Measurements from ENCODE around the gene TSC1. TPM values are rescaled to one million over a fixed set of nuclear protein-coding genes. Genes with fewer than 3 reads are reported as not detected.

Gene TSC1
- total and polyA plus RNA-seq, 2 donors (not counting 3 experiments of a cell fraction or from before 2014, with no cell fraction given): 43.9 to 51.2 TPM

DNA sequence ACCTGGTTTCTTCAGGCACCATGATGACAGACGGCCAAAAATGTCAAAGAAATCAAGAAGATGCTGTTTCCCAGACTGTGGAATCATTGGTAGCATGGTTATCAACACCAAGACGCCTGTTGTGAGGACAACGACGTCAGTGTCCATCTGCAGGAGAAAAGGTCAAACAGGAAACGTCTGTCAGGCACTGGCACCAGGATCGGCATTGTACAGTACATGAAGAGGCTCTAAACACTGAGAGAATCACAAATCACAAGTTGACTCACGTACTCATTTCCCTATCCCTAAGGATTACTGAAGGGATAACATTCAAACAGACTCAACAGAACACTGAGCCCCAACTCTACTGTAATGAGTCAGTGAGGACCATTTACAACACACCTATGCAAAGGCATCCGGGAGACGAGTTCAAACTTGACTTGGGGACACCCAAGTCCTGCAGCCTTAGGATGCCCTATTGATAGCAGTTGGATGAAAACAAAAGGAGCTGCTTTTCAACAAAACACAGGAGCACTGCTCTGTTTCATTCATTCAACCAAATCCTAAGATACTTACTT is 21.0 kb downstream of the TSC1 start:
- no peaks in the 10 kb centered on the region for H3K9me3 ChIP-seq (replicated peaks; ENCODE audit: control insufficient read depth, insufficient read depth, low read length)
- no peak overlapping the region for H3K4me3 ChIP-seq (replicated peaks in 1 of 3; ENCODE audit: insufficient read depth in 1 of 3, low read depth in 1 of 3, low read length in 3 of 3)
- H3K79me2 ChIP-seq (ENCODE audit: control insufficient read depth, insufficient read depth, low read length): no peaks in the 10 kb centered on the region
- H3K4me2 ChIP-seq (ENCODE audit: insufficient read depth, low read length): no peak overlapping the region
- H3K4me1 ChIP-seq (ENCODE audit: control insufficient read depth, extremely low read depth, insufficient read depth, low read length): no peaks in the 10 kb centered on the region
- H4K20me1 ChIP-seq (replicated peaks; ENCODE audit: control insufficient read depth, extremely low read depth, insufficient read depth, low read length): no peaks in the 10 kb centered on the region
- TF ChIP-seq GATA2 (IDR thresholded peaks at IDR 0.05; ENCODE audit: insufficient read depth, insufficient read length, low read depth, low read length) (no peak), EZH2 (IDR thresholded peaks at IDR 0.05; ENCODE audit: borderline replicate concordance, low read depth, low read length, severe bottlenecking) (no peak), POLR2A (IDR thresholded peaks at IDR 0.05; ENCODE audit: low read depth, low read length) (no peak), MYC (IDR thresholded peaks at IDR 0.05; ENCODE audit: low read depth, low read length) (no peak), POLR2AphosphoS5 (IDR thresholded peaks at IDR 0.05; ENCODE audit: insufficient read depth, low read depth, low read length) (no peak), JUN (IDR thresholded peaks at IDR 0.05; ENCODE audit: borderline replicate concordance, insufficient read depth, insufficient read length, low read depth) (no peak), FOS (IDR thresholded peaks at IDR 0.05; ENCODE audit: borderline replicate concordance, insufficient read depth, low read length) (no peak)
- TF ChIP-seq, protein P1, sequence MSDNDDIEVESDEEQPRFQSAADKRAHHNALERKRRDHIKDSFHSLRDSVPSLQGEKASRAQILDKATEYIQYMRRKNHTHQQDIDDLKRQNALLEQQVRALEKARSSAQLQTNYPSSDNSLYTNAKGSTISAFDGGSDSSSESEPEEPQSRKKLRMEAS (IDR thresholded peaks at IDR 0.05; ENCODE audit: insufficient read depth, insufficient read length): no peak
- TF ChIP-seq, protein P2, sequence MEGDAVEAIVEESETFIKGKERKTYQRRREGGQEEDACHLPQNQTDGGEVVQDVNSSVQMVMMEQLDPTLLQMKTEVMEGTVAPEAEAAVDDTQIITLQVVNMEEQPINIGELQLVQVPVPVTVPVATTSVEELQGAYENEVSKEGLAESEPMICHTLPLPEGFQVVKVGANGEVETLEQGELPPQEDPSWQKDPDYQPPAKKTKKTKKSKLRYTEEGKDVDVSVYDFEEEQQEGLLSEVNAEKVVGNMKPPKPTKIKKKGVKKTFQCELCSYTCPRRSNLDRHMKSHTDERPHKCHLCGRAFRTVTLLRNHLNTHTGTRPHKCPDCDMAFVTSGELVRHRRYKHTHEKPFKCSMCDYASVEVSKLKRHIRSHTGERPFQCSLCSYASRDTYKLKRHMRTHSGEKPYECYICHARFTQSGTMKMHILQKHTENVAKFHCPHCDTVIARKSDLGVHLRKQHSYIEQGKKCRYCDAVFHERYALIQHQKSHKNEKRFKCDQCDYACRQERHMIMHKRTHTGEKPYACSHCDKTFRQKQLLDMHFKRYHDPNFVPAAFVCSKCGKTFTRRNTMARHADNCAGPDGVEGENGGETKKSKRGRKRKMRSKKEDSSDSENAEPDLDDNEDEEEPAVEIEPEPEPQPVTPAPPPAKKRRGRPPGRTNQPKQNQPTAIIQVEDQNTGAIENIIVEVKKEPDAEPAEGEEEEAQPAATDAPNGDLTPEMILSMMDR (IDR thresholded peaks at IDR 0.05; ENCODE audit: extremely low read depth in 1 of 2, insufficient read depth in 1 of 2, low read depth in 1 of 2, low read length in 2 of 2): no peak
- ChIA-PET CTCF (interaction anchor here (1.1 to 1.3 kb wide), 2 partner anchors 13 to 22 kb away, joined by 3 to 4 read pairs; no protein-coding TSS in a partner anchor), POLR2A (no interaction called here)
- dilution Hi-C loops (cut with MboI; ENCODE audit: extremely low pct_ligation_motif_present, low sequenced_read_pairs): no loop called here
- intact Hi-C loops (cut with micrococcal nuclease): no loop called here
- H2AFZ ChIP-seq (ENCODE audit: low read depth, low read length): no peak overlapping the region
- H3K36me3 ChIP-seq (ENCODE audit: control insufficient read depth in 2 of 2, extremely low read depth in 1 of 2, insufficient read depth in 2 of 2, low read length in 2 of 2): peaks cover 5 to 25% of the 10 kb centered on the region in 2 experiments
- no TSS peak for BruUV-seq (replicated peaks)
- no peaks in the 10 kb centered on the region for H3K9me1 ChIP-seq (replicated peaks; ENCODE audit: control insufficient read depth, extremely low read depth, insufficient read depth, low read length)
- H3K27me3 ChIP-seq (ENCODE audit: control insufficient read depth in 2 of 2, insufficient read depth in 2 of 2, low read length in 2 of 2): no peaks in the 10 kb centered on the region
- FAIRE-seq (no peak), DNase-seq (ENCODE audit: low read depth, low spot score) (no peak)
- H3K27ac ChIP-seq (ENCODE audit: insufficient read depth, low read depth, low read length): no peak overlapping the region
- H3K9ac ChIP-seq (replicated peaks; ENCODE audit: extremely low read depth, insufficient read depth, low read length): no peak overlapping the region
